Mesendoderm (in vitro differentiated cells): ENCODE data around the gene DCAF17.

Experiments used
- DNase-seq: peaks from one replicate; pipeline ENCODE4 v3.0.0; 2013
- H2AK5ac ChIP-seq: 2 replicates; pipeline ENCODE4 v1.6.1; 2013; ENCODE audit warnings: low read length, inconsistent platforms
- H2BK120ac ChIP-seq: 2 replicates; pipeline ENCODE4 v1.6.1; 2013; ENCODE audit warnings: low read depth, mild to moderate bottlenecking, low read length, moderate library complexity, mixed read lengths
- H2BK15ac ChIP-seq: replicated peaks from 2 replicates; pipeline ENCODE4 v1.6.1; 2013; ENCODE audit warnings: low read depth, mild to moderate bottlenecking, moderate library complexity
- H2BK5ac ChIP-seq: 2 replicates; pipeline ENCODE4 v1.6.1; 2013; ENCODE audit warnings: low read length, inconsistent platforms
- H3K18ac ChIP-seq: 2 replicates; pipeline ENCODE4 v1.6.1; 2013; ENCODE audit warnings: mild to moderate bottlenecking, low read length, mixed read lengths
- H3K23ac ChIP-seq: one replicate; pipeline ENCODE4 v1.6.1; 2013; ENCODE audit warnings: low read length
- H3K27ac ChIP-seq: 2 replicates; pipeline ENCODE4 v1.5.1; 2013; ENCODE audit warnings: low read depth, mild to moderate bottlenecking, inconsistent platforms, low read length, moderate library complexity
- H3K27me3 ChIP-seq: 2 replicates; pipeline ENCODE4 v1.6.1; 2013; ENCODE audit warnings: low read length, control low read depth, mild to moderate bottlenecking, inconsistent platforms; ENCODE audit not compliant: insufficient read depth, poor library complexity
- H3K36me3 ChIP-seq: 2 replicates; pipeline ENCODE4 v1.6.1; 2013; ENCODE audit warnings: low read length, inconsistent platforms; ENCODE audit not compliant: control insufficient read depth, insufficient read depth
- H3K4ac ChIP-seq: one replicate; pipeline ENCODE4 v1.6.1; 2013; ENCODE audit warnings: low read depth, mild to moderate bottlenecking, low read length, moderate library complexity
- H3K4me1 ChIP-seq: 2 replicates; pipeline ENCODE4 v1.6.1; 2013; ENCODE audit warnings: low read depth, low read length, inconsistent platforms; ENCODE audit not compliant: control insufficient read depth
- H3K4me2 ChIP-seq: 2 replicates; pipeline ENCODE4 v1.6.1; 2013; ENCODE audit warnings: low read length
- H3K4me3 ChIP-seq: 2 replicates; pipeline ENCODE4 v1.5.1; 2013; ENCODE audit warnings: mild to moderate bottlenecking, low read length
- H3K56ac ChIP-seq: one replicate; pipeline ENCODE4 v1.6.1; 2013; ENCODE audit warnings: low read length
- H3K79me1 ChIP-seq: 2 replicates; pipeline ENCODE4 v1.6.1; 2013; ENCODE audit warnings: low read length, inconsistent platforms
- H3K79me2 ChIP-seq: 2 replicates; pipeline ENCODE4 v1.6.1; 2013; ENCODE audit warnings: mild to moderate bottlenecking, low read length; ENCODE audit not compliant: control insufficient read depth, insufficient read depth
- H3K9ac ChIP-seq: 2 replicates; pipeline ENCODE4 v1.6.1; 2013; ENCODE audit warnings: low read length, inconsistent platforms
- H4K5ac ChIP-seq: one replicate; pipeline ENCODE4 v1.6.1; 2013; ENCODE audit warnings: low read length
- H4K8ac ChIP-seq: one replicate; pipeline ENCODE4 v1.6.1; 2013; ENCODE audit warnings: low read depth, mild to moderate bottlenecking, control low read depth, low read length, moderate library complexity
- WGBS: extraction: QIAGEN DNeasy Blood & Tissue Kit; methylation state at CpG from one replicate; pipeline ENCODE4 v1.1.7; 2013; ENCODE audit warnings: low lambda C conversion rate, missing lambda C conversion rate; ENCODE audit not compliant: insufficient coverage; ENCODE audit errors: extremely low coverage; 5-methylcytosine and 5-hydroxymethylcytosine counted together

The DCAF17 gene

GRCh38 chr2:171407030-171407675 is 26.9 kb upstream of the DCAF17 start:
- H3K79me1 ChIP-seq, result peaks cover 5% of the 10 kb centered on the region
- no peak overlapping the region for H4K5ac ChIP-seq
- peaks cover 3% of the 10 kb centered on the region for H3K4me1 ChIP-seq
- H3K56ac ChIP-seq, result no peak overlapping the region
- no peak overlapping the region for H2BK120ac ChIP-seq
- H3K27ac ChIP-seq, result no peak overlapping the region
- no peak overlapping the region for H3K4me2 ChIP-seq
- no peak overlapping the region for H2BK5ac ChIP-seq
- no peak overlapping the region for H2BK15ac ChIP-seq
- H4K8ac ChIP-seq, result no peak overlapping the region
- H3K27me3 ChIP-seq, result no peaks in the 10 kb centered on the region
- no peak overlapping the region for H3K18ac ChIP-seq
- no peaks in the 10 kb centered on the region for H3K36me3 ChIP-seq
- H3K79me2 ChIP-seq, result peaks cover 3% of the 10 kb centered on the region
- DNase-seq, result no peak
- H2AK5ac ChIP-seq, result no peak overlapping the region
- no peak overlapping the region for H3K23ac ChIP-seq
- no peak overlapping the region for H3K4ac ChIP-seq
- no peak overlapping the region for H3K9ac ChIP-seq
- no peak overlapping the region for H3K4me3 ChIP-seq
- no CpG with 5 or more reads among the region's 4 CpGs for WGBS

GRCh38 chr2:171407676-171408044 is 26.4 kb upstream of the DCAF17 start:
- no peaks in the 10 kb centered on the region for H3K27me3 ChIP-seq
- DNase-seq, result no peak
- H3K56ac ChIP-seq, result no peak overlapping the region
- H3K18ac ChIP-seq, result no peak overlapping the region
- peaks cover 3% of the 10 kb centered on the region for H3K4me1 ChIP-seq
- H3K36me3 ChIP-seq, result no peaks in the 10 kb centered on the region
- peaks cover 4% of the 10 kb centered on the region for H3K79me1 ChIP-seq
- H2BK15ac ChIP-seq, result no peak overlapping the region
- no peak overlapping the region for H2BK5ac ChIP-seq
- no peak overlapping the region for H2BK120ac ChIP-seq
- no peak overlapping the region for H2AK5ac ChIP-seq
- H3K4me3 ChIP-seq, result no peak overlapping the region
- H4K5ac ChIP-seq, result no peak overlapping the region
- H3K4me2 ChIP-seq, result no peak overlapping the region
- no peak overlapping the region for H3K4ac ChIP-seq
- H3K79me2 ChIP-seq, result peaks cover 3% of the 10 kb centered on the region
- H3K23ac ChIP-seq, result no peak overlapping the region
- H4K8ac ChIP-seq, result no peak overlapping the region
- WGBS, result no CpG with 5 or more reads among the region's 1 CpG
- no peak overlapping the region for H3K27ac ChIP-seq
- no peak overlapping the region for H3K9ac ChIP-seq

GRCh38 chr2:171409436-171409971 is 24.5 kb upstream of the DCAF17 start:
- Histone ChIP-seq H3K79me1 (peaks cover 3% of the 10 kb centered on the region), H3K23ac (no peak overlapping the region), H3K18ac (peak overlapping the region; percentile 46), H3K56ac (peak overlapping the region; percentile 25), H2BK15ac (no peak overlapping the region), H2BK120ac (no peak overlapping the region), H3K9ac (no peak overlapping the region), H3K27ac (peak overlapping the region; percentile 20), H3K4me1 (peaks cover 3% of the 10 kb centered on the region), H3K4me2 (no peak overlapping the region), H3K4ac (no peak overlapping the region), H3K27me3 (no peaks in the 10 kb centered on the region), H2BK5ac (no peak overlapping the region), H2AK5ac (no peak overlapping the region), H4K5ac (no peak overlapping the region), H4K8ac (no peak overlapping the region), H3K79me2 (peaks cover 3% of the 10 kb centered on the region), H3K4me3 (no peak overlapping the region), H3K36me3 (no peaks in the 10 kb centered on the region)
- peak; percentile 75 for DNase-seq
- WGBS, result no CpG with 5 or more reads among the region's 8 CpGs

GRCh38 chr2:171410101-171410500 is 23.9 kb upstream of the DCAF17 start:
- Histone ChIP-seq H3K4me3 (no peak overlapping the region), H4K5ac (no peak overlapping the region), H2BK15ac (no peak overlapping the region), H2AK5ac (no peak overlapping the region), H3K18ac (no peak overlapping the region), H3K4me2 (no peak overlapping the region), H2BK120ac (no peak overlapping the region), H3K79me2 (peaks cover 1% of the 10 kb centered on the region), H3K4ac (no peak overlapping the region), H4K8ac (no peak overlapping the region), H3K27me3 (no peaks in the 10 kb centered on the region), H2BK5ac (no peak overlapping the region), H3K4me1 (peaks cover 3% of the 10 kb centered on the region), H3K79me1 (peaks cover 1% of the 10 kb centered on the region), H3K23ac (no peak overlapping the region), H3K56ac (no peak overlapping the region), H3K27ac (no peak overlapping the region), H3K9ac (no peak overlapping the region), H3K36me3 (no peaks in the 10 kb centered on the region)
- no CpG with 5 or more reads among the region's 4 CpGs for WGBS
- no peak for DNase-seq

GRCh38 chr2:171410624-171411023 is 23.4 kb upstream of the DCAF17 start:
- no peak for DNase-seq
- Histone ChIP-seq H3K79me2 (peaks cover 1% of the 10 kb centered on the region), H3K27ac (no peak overlapping the region)

GRCh38 chr2:171411214-171411613 is 22.8 kb upstream of the DCAF17 start:
- no peak overlapping the region for H2AK5ac ChIP-seq
- H3K23ac ChIP-seq, result no peak overlapping the region
- no peak overlapping the region for H2BK120ac ChIP-seq
- H3K4me1 ChIP-seq, result peaks cover 3% of the 10 kb centered on the region
- H2BK15ac ChIP-seq, result no peak overlapping the region
- H3K4me3 ChIP-seq, result no peak overlapping the region
- H3K4me2 ChIP-seq, result no peak overlapping the region
- H2BK5ac ChIP-seq, result no peak overlapping the region
- H4K5ac ChIP-seq, result no peak overlapping the region
- H3K27me3 ChIP-seq, result no peaks in the 10 kb centered on the region
- DNase-seq, result no peak
- H3K9ac ChIP-seq, result no peak overlapping the region
- WGBS, result no CpG with 5 or more reads among the region's 1 CpG
- H3K79me1 ChIP-seq, result no peaks in the 10 kb centered on the region
- H3K36me3 ChIP-seq, result no peaks in the 10 kb centered on the region
- H3K56ac ChIP-seq, result no peak overlapping the region
- no peak overlapping the region for H4K8ac ChIP-seq
- H3K27ac ChIP-seq, result no peak overlapping the region
- no peak overlapping the region for H3K18ac ChIP-seq
- H3K79me2 ChIP-seq, result peaks cover 1% of the 10 kb centered on the region
- no peak overlapping the region for H3K4ac ChIP-seq

More at GRCh38 chr2:171410624-171411023, 23.4 kb upstream of the DCAF17 start:
- no peak overlapping the region for H4K5ac ChIP-seq
- no peak overlapping the region for H3K4me2 ChIP-seq
- no peak overlapping the region for H4K8ac ChIP-seq
- H3K18ac ChIP-seq, result no peak overlapping the region
- H3K56ac ChIP-seq, result no peak overlapping the region
- no peak overlapping the region for H3K9ac ChIP-seq
- H3K4ac ChIP-seq, result no peak overlapping the region
- H3K36me3 ChIP-seq, result no peaks in the 10 kb centered on the region
- no peaks in the 10 kb centered on the region for H3K27me3 ChIP-seq
- peaks cover 1% of the 10 kb centered on the region for H3K79me1 ChIP-seq
- H3K4me1 ChIP-seq, result peaks cover 3% of the 10 kb centered on the region
- H3K4me3 ChIP-seq, result no peak overlapping the region
- no peak overlapping the region for H2BK5ac ChIP-seq
- H2BK120ac ChIP-seq, result no peak overlapping the region
- H2BK15ac ChIP-seq, result no peak overlapping the region
- no peak overlapping the region for H2AK5ac ChIP-seq
- H3K23ac ChIP-seq, result no peak overlapping the region
